GM18951 (cell line): ENCODE measurements around the gene DENND1C.

Experiments used
- POLR2A ChIP-seq: IDR thresholded peaks from 4 replicates; pipeline ENCODE4 v1.6.1; 2011; ENCODE audit warnings: mild to moderate bottlenecking; ENCODE audit not compliant: insufficient read length, insufficient read depth; ENCODE audit errors: extremely low read depth
- in situ Hi-C: fragments of 300-500 bp; cut with MboI; formaldehyde crosslinking; loops from one replicate; pipeline ENCODE4 v1.12.0; 2022; ENCODE audit warnings: low sequenced_read_pairs, mixed read lengths, inconsistent platforms; ENCODE audit not compliant: unreplicated experiment

DENND1C gene, protein sequence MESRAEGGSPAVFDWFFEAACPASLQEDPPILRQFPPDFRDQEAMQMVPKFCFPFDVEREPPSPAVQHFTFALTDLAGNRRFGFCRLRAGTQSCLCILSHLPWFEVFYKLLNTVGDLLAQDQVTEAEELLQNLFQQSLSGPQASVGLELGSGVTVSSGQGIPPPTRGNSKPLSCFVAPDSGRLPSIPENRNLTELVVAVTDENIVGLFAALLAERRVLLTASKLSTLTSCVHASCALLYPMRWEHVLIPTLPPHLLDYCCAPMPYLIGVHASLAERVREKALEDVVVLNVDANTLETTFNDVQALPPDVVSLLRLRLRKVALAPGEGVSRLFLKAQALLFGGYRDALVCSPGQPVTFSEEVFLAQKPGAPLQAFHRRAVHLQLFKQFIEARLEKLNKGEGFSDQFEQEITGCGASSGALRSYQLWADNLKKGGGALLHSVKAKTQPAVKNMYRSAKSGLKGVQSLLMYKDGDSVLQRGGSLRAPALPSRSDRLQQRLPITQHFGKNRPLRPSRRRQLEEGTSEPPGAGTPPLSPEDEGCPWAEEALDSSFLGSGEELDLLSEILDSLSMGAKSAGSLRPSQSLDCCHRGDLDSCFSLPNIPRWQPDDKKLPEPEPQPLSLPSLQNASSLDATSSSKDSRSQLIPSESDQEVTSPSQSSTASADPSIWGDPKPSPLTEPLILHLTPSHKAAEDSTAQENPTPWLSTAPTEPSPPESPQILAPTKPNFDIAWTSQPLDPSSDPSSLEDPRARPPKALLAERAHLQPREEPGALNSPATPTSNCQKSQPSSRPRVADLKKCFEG

GRCh38 chr19:6481541-6482342 is at the start of gene DENND1C:
Gene DENND1C, minus strand, starts transcription at chr19:6481787. Its CDS starts 92 bp downstream, at chr19:6481695.
- in situ Hi-C loops = no loop called here
- peak; percentile 80 for TF ChIP-seq POLR2A

- TF ChIP-seq POLR2A = peak; percentile 100
- in situ Hi-C loops = no loop called here
Measured at GRCh38 chr19:6530386-6531162, 49.0 kb upstream of the DENND1C start, which contains the start of gene TNFSF9. Gene TNFSF9, plus strand, starts transcription at chr19:6531026. Its CDS starts 11 bp downstream, at chr19:6531037.

GRCh38 chr19:6529937-6530385 is 48.4 kb upstream of the DENND1C start:
- in situ Hi-C loops = loop anchor here (10.0 kb wide), 1 partner anchor 205 kb away; the partner anchor contains the start of genes GPR108 and TRIP10
- no peak for TF ChIP-seq POLR2A

DNA sequence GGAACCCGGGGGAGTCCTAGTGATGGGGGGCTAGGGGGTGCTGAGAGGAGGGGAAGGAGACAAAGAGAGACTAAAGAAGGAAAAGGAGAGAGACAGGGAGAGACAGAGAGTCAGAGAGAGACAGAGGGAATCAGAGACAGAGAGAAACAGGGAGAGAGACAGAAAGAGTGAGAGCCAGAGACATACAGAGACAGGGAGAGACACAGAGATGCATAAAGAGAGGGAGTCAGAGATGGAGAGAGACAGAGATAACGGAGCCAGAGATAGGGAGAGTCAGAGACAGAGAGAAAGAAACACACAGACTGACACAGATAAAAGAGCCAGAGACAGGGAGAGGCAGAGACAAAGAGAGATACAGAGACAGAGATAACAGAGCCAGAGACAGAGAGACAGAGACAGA is 47.8 kb upstream of the DENND1C start:
- in situ Hi-C loops = loop anchor here (10.0 kb wide), 1 partner anchor 205 kb away; the partner anchor contains the start of genes GPR108 and TRIP10
- no peak for TF ChIP-seq POLR2A

- TF ChIP-seq POLR2A = peak; percentile 36
- in situ Hi-C loops = loop anchor here (10.0 kb wide), 1 partner anchor 206 kb away; the partner anchor contains the start of genes GPR108 and TRIP10
Measured at GRCh38 chr19:6528544-6529121, 47.0 kb upstream of the DENND1C start.

- in situ Hi-C loops = loop anchor here (10.0 kb wide), 1 partner anchor 207 kb away; the partner anchor contains the start of genes GPR108 and TRIP10
Measured at GRCh38 chr19:6527893-6528543, 46.4 kb upstream of the DENND1C start.

DNA sequence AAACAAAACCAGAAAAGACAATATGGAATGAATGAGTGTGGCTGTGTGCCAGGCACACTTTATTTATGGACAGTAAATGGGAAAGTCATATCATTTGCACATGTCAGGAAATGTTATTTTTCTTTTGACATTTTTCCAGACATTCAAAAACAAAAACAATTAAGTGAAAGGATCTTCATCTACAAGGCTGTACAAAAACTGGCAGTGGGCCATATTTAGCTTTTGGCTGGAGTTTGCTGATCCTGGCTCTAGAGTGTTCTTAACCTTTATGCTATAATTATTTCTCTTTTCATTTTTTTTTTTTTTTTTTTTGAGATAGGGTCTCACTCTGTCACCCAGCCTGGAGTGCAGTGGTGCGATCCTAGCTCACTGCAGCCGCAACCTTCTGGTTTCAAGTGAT is 42.7 kb upstream of the DENND1C start:
- in situ Hi-C loops = loop anchor here (10.0 to 25.0 kb wide), 2 partner anchors 210 to 338 kb away; partner anchors contain the start of genes GPR108 and TRIP10
- no peak for TF ChIP-seq POLR2A

More at GRCh38 chr19:6527893-6528543, 46.4 kb upstream of the DENND1C start:
- peak; percentile 50 for TF ChIP-seq POLR2A

DNA sequence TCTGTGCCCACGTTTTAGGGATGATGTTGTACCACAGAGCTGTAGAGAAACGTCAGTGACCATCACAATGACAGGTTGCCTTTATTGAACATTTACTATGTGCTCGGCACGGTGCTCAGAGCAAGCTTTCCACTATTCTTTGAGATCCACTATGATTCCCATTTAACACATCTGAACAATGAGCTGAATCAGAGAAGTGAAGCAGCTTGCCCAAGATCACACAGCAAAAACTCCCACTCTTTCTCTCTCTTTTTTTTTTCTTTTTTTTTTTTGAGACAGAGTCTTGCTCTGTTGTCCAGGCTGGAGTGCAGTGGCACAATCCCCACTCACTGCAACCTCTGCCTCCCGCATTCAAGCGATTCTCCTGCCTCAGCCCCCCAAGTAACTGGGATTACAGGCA is 41.1 kb upstream of the DENND1C start:
- TF ChIP-seq POLR2A = no peak
- in situ Hi-C loops = loop anchor here (10.0 to 25.0 kb wide), 2 partner anchors 212 to 340 kb away; partner anchors contain the start of genes GPR108 and TRIP10

DNA sequence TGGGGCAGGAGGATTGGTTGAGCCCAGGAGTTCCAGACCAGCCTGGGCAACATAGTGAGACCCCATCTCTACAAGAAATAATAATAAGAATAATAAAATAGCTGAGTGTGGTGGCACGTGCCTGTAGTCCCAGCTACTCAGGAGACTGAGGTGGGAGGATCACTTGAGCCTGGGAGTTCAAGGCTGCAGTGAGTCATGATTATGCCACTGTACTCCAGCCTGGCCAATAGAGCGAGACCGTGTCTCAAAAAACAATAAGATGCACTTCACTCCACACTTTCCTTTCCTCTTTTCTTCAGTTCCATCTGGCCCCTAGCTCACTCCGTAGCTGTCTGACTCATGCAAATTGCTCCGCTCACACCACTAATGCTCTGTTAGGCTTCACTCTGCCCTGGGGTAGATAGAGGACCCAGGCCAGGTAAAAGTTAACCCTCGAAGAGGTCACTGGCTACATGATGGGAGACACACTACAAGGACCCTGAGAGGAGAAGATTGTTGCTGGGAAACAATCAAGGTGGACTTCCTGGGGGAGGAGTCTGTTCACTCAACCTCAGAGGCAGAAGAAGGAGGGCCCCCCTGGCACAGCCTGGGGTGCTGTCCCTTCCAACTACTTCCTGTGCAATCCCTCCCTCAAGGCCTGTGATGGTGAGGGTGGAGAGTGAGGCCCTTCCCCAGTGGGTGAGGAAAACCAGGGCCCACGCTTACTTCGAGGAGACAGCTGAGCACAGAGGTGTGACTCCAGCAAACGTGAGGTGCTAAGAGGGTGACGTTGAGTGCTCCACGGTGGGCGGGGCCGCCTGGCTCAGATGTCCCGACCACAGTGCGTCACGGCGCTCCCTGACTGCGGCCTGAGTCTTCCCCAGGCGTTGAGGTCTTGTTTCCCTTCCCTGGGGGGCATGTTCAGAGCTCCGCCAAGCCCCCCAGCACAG is 40.4 kb upstream of the DENND1C start:
- in situ Hi-C loops = loop anchor here (10.0 to 25.0 kb wide), 2 partner anchors 213 to 340 kb away; partner anchors contain the start of genes GPR108 and TRIP10
- peak; percentile 57 for TF ChIP-seq POLR2A

- in situ Hi-C loops = loop anchor here (10.0 to 25.0 kb wide), 2 partner anchors 106 to 343 kb away; no protein-coding TSS in a partner anchor
- TF ChIP-seq POLR2A = no peak
Measured at GRCh38 chr19:6519289-6519688, 37.7 kb upstream of the DENND1C start.
